K562 (cell line): ENCODE measurements around the gene TF. TPM values are rescaled to one million over a fixed set of nuclear protein-coding genes. Genes with fewer than 3 reads are reported as not detected.

Experiments
- ARID1B ChIP-seq: fragments of 450-650 bp; IDR thresholded peaks from 2 replicates; pipeline ENCODE4 v1.6.1; 2016; ENCODE audit warnings: antibody characterized with exemption, mild to moderate bottlenecking, inconsistent platforms
- ATF7 ChIP-seq: fragments of 450-650 bp; IDR thresholded peaks from 2 replicates; pipeline ENCODE4 v1.7.1; 2014; ENCODE audit warnings: mild to moderate bottlenecking, moderate library complexity
- BCL6 ChIP-seq: fragments of 250-450 bp; sonication (Bioruptor Pico); IDR thresholded peaks from 2 replicates; pipeline ENCODE4 v1.4.0; 2020
- BHLHE40 ChIP-seq: IDR thresholded peaks from 2 replicates; pipeline ENCODE4 v1.6.1; 2011; ENCODE audit warnings: low read length, improper control_type of control experiment
- ELF2 ChIP-seq: fragments of 250-450 bp; sonication (Bioruptor Pico); IDR thresholded peaks from 2 replicates; pipeline ENCODE4 v1.5.0; 2021; ENCODE audit warnings: mild to moderate bottlenecking
- HDGF ChIP-seq: fragments of 450-650 bp; IDR thresholded peaks from 2 replicates; pipeline ENCODE4 v1.6.1; 2016
- NFRKB ChIP-seq: fragments of 450-650 bp; IDR thresholded peaks from 2 replicates; pipeline ENCODE4 v1.6.1; 2016; ENCODE audit warnings: low read depth
- NR2C1 ChIP-seq, 2 experiments: fragments of 450-650 bp; IDR thresholded peaks; 2 replicates each; pipeline ENCODE4 v1.6.1; 2017; ENCODE audit warnings: mild to moderate bottlenecking in 2 of 2, antibody characterized with exemption in 1 of 2, inconsistent platforms in 1 of 2, missing compliant biosample characterization in 1 of 2, missing genetic modification characterization in 1 of 2
- NR3C1 ChIP-seq: sonication (generic); formaldehyde crosslinking; IDR thresholded peaks from 2 replicates; pipeline ENCODE4 v1.8.1; 2022; ENCODE audit warnings: missing genetic modification reagents
- SMARCE1 ChIP-seq: fragments of 450-650 bp; IDR thresholded peaks from 2 replicates; pipeline ENCODE4 v1.7.1; 2016; ENCODE audit warnings: mild to moderate bottlenecking
- SOX6 ChIP-seq: fragments of 450-650 bp; IDR thresholded peaks from 2 replicates; pipeline ENCODE4 v1.6.1; 2014; ENCODE audit warnings: mild to moderate bottlenecking
- TSC22D4 ChIP-seq: fragments of 450-650 bp; IDR thresholded peaks from 2 replicates; pipeline ENCODE4 v1.6.1; 2016; ENCODE audit warnings: missing genetic modification characterization, missing biosample characterization, control low read depth
- ZNF184 ChIP-seq: sonication (generic); formaldehyde crosslinking; IDR thresholded peaks from 2 replicates; pipeline ENCODE4 v1.5.0; 2020; ENCODE audit warnings: missing genetic modification reagents
- ZNF592 ChIP-seq: fragments of 450-650 bp; IDR thresholded peaks from 2 replicates; pipeline ENCODE4 v1.6.1; 2017; ENCODE audit warnings: antibody characterized with exemption, mild to moderate bottlenecking
- ZNF75A ChIP-seq: fragments of 450-650 bp; formaldehyde crosslinking; IDR thresholded peaks from 2 replicates; pipeline ENCODE4 v1.4.0; 2020; ENCODE audit warnings: mild to moderate bottlenecking
- ZNF766 ChIP-seq: fragments of 200-800 bp; sonication (Bioruptor generic); conservative IDR thresholded peaks from 2 replicates; pipeline ENCODE4 v1.6.1; 2016; ENCODE audit warnings: missing genetic modification characterization, missing compliant biosample characterization
- polyA plus RNA-seq, 8 experiments: library from polyadenylated mRNA; depleted of rRNA in 4 of 8; stranded (reverse) in 5 of 8; unstranded in 3 of 8; fragments of >200 nt; fragmentation: Nextera tagmentation in 2 of 8; fragmentation: Illumina TruSeq in 1 of 8; extraction: Ambion mirVana in 2 of 8; extraction: Trizol in 1 of 8; gene quantifications; 2 replicates each; pipeline versions ENCODE4 v1.2.1 to v1.2.3, GENCODE V29; 2011 to 2014; ENCODE audit warnings: inconsistent platforms in 1 of 8, missing spikeins in 1 of 8
- total RNA-seq, 7 experiments: library from RNA; depleted of rRNA in 6 of 7; stranded (reverse); fragments of >200 nt in 6 of 7; fragmentation: Illumina TruSeq in 2 of 7; extraction: Trizol in 2 of 7; gene quantifications; 2 replicates each; pipeline versions ENCODE4 v1.2.1 to v1.2.3, GENCODE V29; 2011 to 2021; ENCODE audit warnings: low replicate concordance in 1 of 7
- TF ChIP-seq, protein P1 (sequence below): sonication (generic); formaldehyde crosslinking; IDR thresholded peaks from 2 replicates; pipeline ENCODE4 v1.8.1; 2023; ENCODE audit warnings: mild to moderate bottlenecking, missing genetic modification reagents
- TF ChIP-seq, protein P2 (sequence below): fragments of 250-450 bp; sonication (Bioruptor Pico); IDR thresholded peaks from 2 replicates; pipeline ENCODE4 v1.4.0; 2020

Gene TF
- total and polyA plus RNA-seq, 9 of the 15 experiments (the other 6 are each of a cell fraction or from before 2014, with no cell fraction given) = 0.09 to 9.2 (median 3.1) TPM

GRCh38 chr3:133843634-133844033 lies 97.4 kb downstream of the TF start (continued):
- TF ChIP-seq, protein P1, sequence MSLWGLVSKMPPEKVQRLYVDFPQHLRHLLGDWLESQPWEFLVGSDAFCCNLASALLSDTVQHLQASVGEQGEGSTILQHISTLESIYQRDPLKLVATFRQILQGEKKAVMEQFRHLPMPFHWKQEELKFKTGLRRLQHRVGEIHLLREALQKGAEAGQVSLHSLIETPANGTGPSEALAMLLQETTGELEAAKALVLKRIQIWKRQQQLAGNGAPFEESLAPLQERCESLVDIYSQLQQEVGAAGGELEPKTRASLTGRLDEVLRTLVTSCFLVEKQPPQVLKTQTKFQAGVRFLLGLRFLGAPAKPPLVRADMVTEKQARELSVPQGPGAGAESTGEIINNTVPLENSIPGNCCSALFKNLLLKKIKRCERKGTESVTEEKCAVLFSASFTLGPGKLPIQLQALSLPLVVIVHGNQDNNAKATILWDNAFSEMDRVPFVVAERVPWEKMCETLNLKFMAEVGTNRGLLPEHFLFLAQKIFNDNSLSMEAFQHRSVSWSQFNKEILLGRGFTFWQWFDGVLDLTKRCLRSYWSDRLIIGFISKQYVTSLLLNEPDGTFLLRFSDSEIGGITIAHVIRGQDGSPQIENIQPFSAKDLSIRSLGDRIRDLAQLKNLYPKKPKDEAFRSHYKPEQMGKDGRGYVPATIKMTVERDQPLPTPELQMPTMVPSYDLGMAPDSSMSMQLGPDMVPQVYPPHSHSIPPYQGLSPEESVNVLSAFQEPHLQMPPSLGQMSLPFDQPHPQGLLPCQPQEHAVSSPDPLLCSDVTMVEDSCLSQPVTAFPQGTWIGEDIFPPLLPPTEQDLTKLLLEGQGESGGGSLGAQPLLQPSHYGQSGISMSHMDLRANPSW (CRISPR knock-in tag) = no peak
- TF ChIP-seq NR2C1 (IDR thresholded peaks at IDR 0.05) (no peak), NR2C1 (tag; IDR thresholded peaks at IDR 0.05) (no peak), ZNF592 (no peak), HDGF (no peak), NFRKB (no peak), BCL6 (no peak), BHLHE40 (peak; percentile 30; the same call in 1 of the 2 replicates), NR3C1 (CRISPR knock-in tag) (no peak), ARID1B (peak; percentile 48; the same call in 1 of the 2 replicates), TSC22D4 (tag) (no peak), ATF7 (peak; percentile 76; the same call in 1 of the 2 replicates), ELF2 (CRISPR knock-in tag) (no peak), SMARCE1 (peak; percentile 64; the same call in 1 of the 2 replicates), ZNF184 (CRISPR knock-in tag) (no peak), ZNF75A (no peak), SOX6 (no peak), ZNF766 (CRISPR knock-in tag) (no peak)
- TF ChIP-seq, protein P2, sequence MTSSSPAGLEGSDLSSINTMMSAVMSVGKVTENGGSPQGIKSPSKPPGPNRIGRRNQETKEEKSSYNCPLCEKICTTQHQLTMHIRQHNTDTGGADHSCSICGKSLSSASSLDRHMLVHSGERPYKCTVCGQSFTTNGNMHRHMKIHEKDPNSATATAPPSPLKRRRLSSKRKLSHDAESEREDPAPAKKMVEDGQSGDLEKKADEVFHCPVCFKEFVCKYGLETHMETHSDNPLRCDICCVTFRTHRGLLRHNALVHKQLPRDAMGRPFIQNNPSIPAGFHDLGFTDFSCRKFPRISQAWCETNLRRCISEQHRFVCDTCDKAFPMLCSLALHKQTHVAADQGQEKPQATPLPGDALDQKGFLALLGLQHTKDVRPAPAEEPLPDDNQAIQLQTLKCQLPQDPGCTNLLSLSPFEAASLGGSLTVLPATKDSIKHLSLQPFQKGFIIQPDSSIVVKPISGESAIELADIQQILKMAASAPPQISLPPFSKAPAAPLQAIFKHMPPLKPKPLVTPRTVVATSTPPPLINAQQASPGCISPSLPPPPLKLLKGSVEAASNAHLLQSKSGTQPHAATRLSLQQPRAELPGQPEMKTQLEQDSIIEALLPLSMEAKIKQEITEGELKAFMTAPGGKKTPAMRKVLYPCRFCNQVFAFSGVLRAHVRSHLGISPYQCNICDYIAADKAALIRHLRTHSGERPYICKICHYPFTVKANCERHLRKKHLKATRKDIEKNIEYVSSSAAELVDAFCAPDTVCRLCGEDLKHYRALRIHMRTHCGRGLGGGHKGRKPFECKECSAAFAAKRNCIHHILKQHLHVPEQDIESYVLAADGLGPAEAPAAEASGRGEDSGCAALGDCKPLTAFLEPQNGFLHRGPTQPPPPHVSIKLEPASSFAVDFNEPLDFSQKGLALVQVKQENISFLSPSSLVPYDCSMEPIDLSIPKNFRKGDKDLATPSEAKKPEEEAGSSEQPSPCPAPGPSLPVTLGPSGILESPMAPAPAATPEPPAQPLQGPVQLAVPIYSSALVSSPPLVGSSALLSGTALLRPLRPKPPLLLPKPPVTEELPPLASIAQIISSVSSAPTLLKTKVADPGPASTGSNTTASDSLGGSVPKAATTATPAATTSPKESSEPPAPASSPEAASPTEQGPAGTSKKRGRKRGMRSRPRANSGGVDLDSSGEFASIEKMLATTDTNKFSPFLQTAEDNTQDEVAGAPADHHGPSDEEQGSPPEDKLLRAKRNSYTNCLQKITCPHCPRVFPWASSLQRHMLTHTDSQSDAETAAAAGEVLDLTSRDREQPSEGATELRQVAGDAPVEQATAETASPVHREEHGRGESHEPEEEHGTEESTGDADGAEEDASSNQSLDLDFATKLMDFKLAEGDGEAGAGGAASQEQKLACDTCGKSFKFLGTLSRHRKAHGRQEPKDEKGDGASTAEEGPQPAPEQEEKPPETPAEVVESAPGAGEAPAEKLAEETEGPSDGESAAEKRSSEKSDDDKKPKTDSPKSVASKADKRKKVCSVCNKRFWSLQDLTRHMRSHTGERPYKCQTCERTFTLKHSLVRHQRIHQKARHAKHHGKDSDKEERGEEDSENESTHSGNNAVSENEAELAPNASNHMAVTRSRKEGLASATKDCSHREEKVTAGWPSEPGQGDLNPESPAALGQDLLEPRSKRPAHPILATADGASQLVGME = no peak
